NCI-H187 treated with DMSO at 0.1 percent for 48 hours (cell line): Measurements from ENCODE around the gene SLC2A6.

Experiments used
- DNase-seq: peaks from one replicate; lab custom pipeline; 2025; lab: John Stamatoyannopoulos, UW

The SLC2A6 gene

GRCh38 chr9:133515615-133516255 lies 36.8 kb upstream of the SLC2A6 start:
- no peak for DNase-seq

- no peak for DNase-seq
These were observed 36.3 kb upstream of the SLC2A6 start for GRCh38 chr9:133515240-133515610.

DNA sequence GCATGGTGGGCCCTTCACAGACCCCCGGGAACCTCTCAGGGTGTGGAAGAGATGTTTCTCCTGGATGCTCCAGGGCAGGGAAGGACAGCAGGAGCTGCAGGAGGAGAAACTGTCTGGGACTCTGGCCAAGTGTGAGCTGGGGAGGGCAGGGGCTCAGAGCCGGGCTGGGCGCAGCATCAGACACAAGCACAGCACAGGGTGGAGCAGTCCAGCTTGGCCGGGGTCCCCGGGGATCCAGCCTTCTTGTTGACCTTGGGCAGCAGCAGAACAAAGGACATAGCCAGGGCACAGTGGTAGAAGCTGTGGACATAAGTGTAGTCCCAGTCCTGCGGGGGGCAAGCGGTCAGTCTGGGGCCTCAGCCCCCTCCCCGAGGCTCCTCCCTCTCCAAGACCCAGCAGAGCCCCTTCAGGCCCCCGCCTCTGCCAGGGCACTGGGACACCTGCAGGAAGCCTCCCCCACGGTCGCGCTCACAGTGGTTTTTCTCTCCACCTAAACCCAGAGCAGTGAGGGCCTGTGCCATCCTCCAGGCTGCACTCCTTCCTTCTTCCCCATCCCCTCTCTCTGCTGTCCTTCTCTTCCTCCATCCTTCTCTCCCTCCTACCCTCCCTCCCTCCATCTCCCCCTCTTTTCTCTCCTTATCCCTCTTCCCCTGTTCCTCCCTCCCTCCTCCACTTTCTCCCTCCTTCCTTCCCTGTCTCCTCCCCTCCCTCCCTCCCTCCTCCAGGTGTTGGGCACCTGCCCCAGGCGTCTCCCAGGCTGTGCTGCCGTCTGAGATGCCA lies 35.8 kb upstream of the SLC2A6 start:
- DNase-seq = no peak

DNA sequence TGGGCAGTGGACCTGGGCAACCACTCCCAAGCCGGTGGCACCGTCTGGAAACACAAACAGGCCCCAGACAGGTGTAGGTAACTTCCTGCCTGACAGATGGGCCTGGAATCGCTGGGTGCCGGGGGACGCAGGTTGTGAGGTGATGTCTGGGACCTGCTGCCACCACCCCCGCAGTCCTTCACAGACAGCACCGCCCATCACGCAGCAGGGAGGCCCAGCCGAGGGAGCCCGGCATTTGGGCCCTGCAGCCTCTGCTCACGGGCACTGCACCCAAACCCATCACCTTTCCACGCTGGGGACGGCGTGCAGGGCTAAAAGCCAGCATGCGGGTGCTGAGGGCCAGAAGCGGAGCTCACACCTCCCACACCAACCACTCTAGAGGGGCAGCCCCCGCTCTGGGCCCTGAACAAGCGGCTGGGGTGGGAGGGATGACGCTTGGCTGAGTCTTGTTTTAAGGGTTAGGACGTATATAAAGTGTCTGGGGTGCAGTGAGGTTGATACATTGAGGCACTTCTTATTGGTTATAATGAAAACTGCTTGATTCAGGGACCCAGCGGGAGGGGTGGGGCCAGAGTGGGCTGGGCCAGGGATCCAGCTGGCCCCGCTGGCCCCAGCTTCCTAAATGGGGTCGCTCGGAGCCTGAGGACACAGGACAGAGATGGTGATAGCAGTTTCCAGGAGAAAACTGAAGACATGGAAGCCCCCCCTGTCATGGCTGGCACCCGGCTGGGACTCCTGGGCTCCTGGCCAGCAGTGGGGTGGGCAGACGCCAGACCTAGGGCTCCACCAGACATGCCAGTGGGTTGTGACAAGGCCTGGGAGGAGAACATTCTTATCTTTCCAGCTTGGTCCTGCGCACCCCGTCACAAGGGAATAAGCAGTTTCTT lies 34.6 kb upstream of the SLC2A6 start:
- DNase-seq = no peak

DNA sequence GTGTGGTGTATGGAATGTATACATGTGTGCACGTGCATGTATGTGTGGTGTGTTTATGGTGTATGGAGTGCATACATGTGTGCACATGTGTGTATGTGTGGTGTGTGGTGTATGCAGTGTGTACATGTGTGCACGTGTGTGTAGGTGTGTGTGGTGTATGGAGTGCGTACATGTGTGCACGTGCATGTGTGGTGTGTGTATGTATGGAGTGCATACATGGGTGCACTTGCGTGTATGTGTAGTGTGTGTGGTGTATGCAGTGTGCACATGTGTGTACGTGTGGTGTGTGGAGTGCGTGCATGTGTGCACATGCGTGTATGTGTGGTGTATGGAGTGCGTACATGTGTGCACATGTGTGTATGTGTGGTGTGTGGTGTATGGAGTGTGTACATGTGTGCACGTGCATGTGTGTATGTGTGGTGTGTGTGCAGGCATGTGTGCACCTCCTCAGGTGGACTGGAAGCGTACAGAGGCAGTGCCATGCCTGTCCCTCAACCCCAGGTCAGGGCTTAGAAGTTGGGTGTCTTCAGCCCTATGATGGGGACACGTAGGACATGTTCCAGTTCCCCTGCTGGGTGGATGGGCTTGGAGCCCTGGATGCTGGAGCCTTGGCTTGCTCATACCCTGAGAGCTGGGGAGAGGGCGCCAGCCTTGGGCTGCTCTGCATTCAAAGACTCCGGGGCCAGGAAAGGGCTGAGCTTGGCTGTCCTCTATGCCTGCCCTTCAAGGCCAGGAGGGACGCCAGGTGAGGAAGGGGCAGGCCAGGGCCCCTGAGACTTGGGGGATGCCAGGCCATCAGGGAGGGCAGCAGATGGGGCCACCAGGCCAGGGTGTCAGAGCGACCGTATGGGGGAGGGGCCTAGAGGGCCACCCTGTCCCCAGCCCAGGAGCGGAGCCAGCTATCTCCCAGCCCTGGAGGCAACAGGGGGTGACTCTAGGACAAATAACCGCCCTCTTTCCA lies 33.6 kb upstream of the SLC2A6 start:
- DNase-seq = no peak

- no peak for DNase-seq
These were observed 32.7 kb upstream of the SLC2A6 start for GRCh38 chr9:133511607-133512006.

- DNase-seq = no peak
These were observed 32.1 kb upstream of the SLC2A6 start for GRCh38 chr9:133510926-133511505.

DNA sequence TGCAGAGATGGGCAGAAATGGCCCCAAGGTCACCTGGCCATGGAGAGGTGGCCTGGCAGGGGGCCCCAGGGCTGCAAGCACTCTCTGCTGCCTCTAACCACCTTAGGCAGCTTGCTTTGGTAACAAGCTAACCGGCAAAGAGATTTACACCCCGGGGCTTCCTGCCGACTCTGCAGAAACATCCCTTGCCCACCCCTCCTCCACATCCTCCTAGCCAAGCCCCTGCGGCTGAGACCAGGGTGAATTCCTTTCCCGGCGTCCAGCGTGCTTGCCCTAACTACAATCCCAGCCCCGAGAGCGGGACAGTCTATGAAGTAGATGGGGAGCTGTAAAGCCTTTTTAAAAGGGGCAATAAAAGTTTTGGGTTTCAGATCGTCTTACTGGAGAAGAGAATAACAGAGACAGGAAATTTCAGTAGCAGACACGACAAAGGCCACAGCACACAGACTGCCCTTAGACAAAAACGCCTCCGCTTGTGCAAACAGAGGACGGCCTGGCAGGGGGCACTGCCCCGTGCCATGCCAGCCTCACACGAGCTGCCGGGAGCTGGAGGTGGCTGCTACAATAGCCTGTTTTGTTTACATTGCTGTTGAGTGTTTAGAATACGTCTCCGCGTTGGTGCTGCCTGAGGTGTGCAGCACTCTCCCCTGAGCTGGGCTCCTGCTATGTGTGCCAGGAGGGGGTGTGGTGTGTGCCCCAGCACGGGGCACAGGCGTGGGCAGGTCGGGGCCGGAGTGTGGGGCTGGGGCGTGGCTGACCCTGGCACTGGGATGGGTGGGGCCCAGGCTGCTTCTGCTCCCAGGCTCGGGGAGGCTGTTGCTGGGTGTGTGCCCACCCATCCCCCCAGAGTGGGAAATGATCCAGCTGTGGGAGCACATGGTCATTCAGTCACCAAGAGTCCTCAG lies 30.5 kb upstream of the SLC2A6 start:
- DNase-seq = no peak

- DNase-seq = no peak
These were observed 29.1 kb upstream of the SLC2A6 start for GRCh38 chr9:133508046-133508445.

- no peak for DNase-seq
These were observed 28.5 kb upstream of the SLC2A6 start for GRCh38 chr9:133507246-133507965.

GRCh38 chr9:133506653-133507038 lies 27.7 kb upstream of the SLC2A6 start:
- DNase-seq = no peak

DNA sequence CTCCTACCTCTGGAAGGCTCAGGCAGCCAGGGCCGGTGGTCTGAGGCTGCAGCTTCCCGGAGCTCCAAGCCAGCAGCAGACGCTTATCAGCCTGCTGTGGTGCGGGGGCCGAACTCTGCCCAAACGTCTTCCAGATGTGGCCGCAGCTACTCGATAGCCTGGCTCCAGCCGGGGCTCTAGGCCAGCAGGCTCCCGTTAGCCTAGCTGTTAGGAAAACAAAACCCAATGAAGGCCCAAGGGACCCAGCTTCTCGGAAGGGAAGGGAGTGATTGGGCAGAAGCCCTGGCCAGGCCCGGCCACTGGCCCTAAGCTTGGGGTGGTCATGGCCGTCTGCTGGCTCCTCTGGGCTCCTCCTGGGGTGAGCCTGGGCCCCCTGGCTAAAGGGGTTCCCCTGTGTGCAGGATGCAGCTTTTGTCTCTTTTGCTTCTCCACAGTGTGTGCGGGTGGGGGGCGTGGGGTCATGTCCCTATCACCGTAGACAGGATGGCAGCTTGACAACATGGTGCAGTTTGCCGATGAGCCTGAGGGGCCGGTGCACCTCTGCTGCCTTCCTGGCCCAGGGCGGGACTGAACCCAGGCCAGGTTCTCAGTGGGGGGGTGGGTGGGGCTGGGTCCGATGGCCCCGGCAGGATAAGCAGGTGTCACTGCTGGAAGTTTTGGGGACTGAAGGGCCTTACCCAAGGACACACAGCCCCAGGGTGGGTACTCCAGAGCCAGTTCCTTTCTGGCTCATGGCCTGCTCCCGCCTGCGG lies 27.2 kb upstream of the SLC2A6 start:
- DNase-seq = no peak

- DNase-seq = no peak
These were observed 26.4 kb upstream of the SLC2A6 start for GRCh38 chr9:133505186-133505830.

GRCh38 chr9:133502112-133502511 lies 23.2 kb upstream of the SLC2A6 start:
- no peak for DNase-seq

DNA sequence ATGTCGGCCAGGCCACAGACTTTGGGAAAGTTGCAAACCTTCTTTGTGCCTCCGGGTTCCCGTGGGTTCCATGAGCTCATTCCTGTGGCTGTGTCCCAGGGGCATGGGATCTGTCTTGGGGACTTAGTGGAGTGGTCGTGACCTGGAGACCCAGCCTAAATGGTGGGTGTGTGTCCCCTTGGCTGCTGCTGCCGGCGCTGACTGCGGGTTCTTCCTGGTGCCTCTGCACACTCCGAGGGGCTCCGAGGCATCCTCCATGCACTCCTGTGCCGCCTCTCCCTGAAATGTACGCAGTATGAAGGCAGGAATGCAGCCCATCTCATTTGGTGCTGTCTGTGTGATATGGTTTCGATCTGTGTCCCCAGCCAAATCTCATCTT lies 21.0 kb upstream of the SLC2A6 start:
- DNase-seq = no peak

DNA sequence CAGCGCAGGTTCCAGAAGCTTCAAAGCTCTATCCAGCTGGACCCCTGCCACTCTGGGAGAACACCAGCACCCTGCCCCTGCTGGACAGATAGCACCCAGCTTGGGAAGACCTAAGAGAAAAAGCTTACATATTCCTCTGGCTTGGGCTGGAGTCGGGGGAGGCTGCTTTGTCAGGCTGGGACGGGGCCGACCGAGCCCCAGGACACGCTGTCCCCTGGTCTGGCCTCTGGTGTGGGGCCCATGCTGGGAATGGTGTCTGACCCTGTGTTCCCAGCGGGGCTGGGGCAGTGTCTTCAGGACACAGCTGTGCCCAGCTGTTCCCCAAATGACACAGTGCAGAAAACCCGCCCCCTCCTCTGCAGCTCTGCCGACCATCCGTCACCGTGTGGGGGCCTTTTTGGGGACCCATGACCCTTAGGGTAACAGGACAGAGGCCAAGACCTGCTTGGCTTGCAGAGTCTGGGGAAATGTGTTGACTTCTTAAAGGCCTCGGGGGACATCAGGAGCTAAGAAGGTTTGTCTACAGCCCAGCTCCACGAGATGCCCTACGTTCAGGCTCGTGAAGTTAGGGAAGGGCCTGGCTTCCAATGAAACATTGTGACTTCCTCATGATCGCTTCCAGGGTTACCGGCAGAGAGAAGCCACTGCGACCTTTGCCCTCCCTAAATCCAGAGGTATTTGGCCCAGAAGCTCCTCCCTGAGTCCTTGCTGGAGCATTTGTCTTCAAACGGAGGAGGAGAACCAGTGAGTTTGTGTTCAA lies 20.4 kb upstream of the SLC2A6 start:
- DNase-seq = no peak
